H1 (cell line): ENCODE measurements around the gene CD300H. TPM values are rescaled to one million over a fixed set of nuclear protein-coding genes. Genes with fewer than 3 reads are reported as not detected.

Experiments used
- CTCF ChIA-PET: fragments of 300-600 bp; sonication (Branson Sonifier 250); formaldehyde crosslinking; loops from one replicate; lab custom pipeline; 2021; ENCODE audit not compliant: partially characterized antibody; lab: Charles Lee
- POLR2A ChIA-PET: fragments of 300-600 bp; sonication (Branson Sonifier 250); formaldehyde crosslinking; loops from one replicate; lab custom pipeline; 2021; ENCODE audit warnings: inconsistent platforms; ENCODE audit not compliant: partially characterized antibody; lab: Charles Lee
- DNase-seq, 2 experiments: peaks; one replicate each; pipeline versions ENCODE4 v3.0.0 to v3.0.0-alpha.2; 2010 to 2022; ENCODE audit warnings: low spot score in 2 of 2, low read depth in 1 of 2, mixed read lengths in 1 of 2
- FAIRE-seq: peaks from 2 replicates; lab custom pipeline; 2011; peaks lifted over from hg19 to GRCh38; lab: Jason Lieb, UNC
- H2AFZ ChIP-seq: 2 replicates; pipeline ENCODE4 v1.8.1; 2012; ENCODE audit warnings: low read length, inconsistent platforms
- H2AK5ac ChIP-seq: 2 replicates; pipeline ENCODE4 v1.6.1; 2013; ENCODE audit warnings: low read depth, low read length
- H2BK120ac ChIP-seq: replicated peaks from 2 replicates; pipeline ENCODE3; 2013; ENCODE audit warnings: low read depth, low read length, inconsistent platforms
- H2BK12ac ChIP-seq: 2 replicates; pipeline ENCODE4 v1.6.1; 2013; ENCODE audit warnings: low read depth, low read length
- H2BK15ac ChIP-seq: 2 replicates; pipeline ENCODE4 v1.6.1; 2013; ENCODE audit warnings: low read length
- H2BK20ac ChIP-seq: 2 replicates; pipeline ENCODE4 v1.6.1; 2013; ENCODE audit warnings: low read length
- H2BK5ac ChIP-seq: 2 replicates; pipeline ENCODE4 v1.6.1; 2013; ENCODE audit warnings: low read depth, low read length
- H3K14ac ChIP-seq: 2 replicates; pipeline ENCODE4 v1.6.1; 2013; ENCODE audit warnings: inconsistent platforms; ENCODE audit not compliant: insufficient read length
- H3K18ac ChIP-seq: 2 replicates; pipeline ENCODE4 v1.6.1; 2013; ENCODE audit warnings: low read length; ENCODE audit errors: extremely low read depth
- H3K23ac ChIP-seq: 2 replicates; pipeline ENCODE4 v1.6.1; 2013; ENCODE audit warnings: inconsistent platforms; ENCODE audit not compliant: insufficient read length
- H3K23me2 ChIP-seq: 2 replicates; pipeline ENCODE4 v1.6.1; 2013; ENCODE audit warnings: low read depth, low read length
- H3K27ac ChIP-seq: 2 replicates; pipeline ENCODE4 v1.6.1; 2011; ENCODE audit warnings: low read depth, low read length, inconsistent platforms
- H3K27me3 ChIP-seq, 4 experiments: replicated peaks in 1 of 4; 1 replicate in 1 of 4; 2 replicates in 3 of 4; pipeline versions ENCODE4 v1.6.1 to v1.8.1; 2011 to 2013; ENCODE audit warnings: low read length in 3 of 4, mild to moderate bottlenecking in 3 of 4, inconsistent platforms in 2 of 4, mixed read lengths in 2 of 4, moderate library complexity in 1 of 4; ENCODE audit not compliant: control insufficient read depth in 3 of 4, insufficient read depth in 3 of 4; ENCODE audit errors: extremely low read depth in 1 of 4
- H3K36me3 ChIP-seq, 4 experiments: 2 replicates each; pipeline versions ENCODE4 v1.6.1 to v1.8.1; 2011 to 2013; ENCODE audit warnings: mild to moderate bottlenecking in 4 of 4, low read length in 3 of 4, moderate library complexity in 2 of 4, control low read depth in 1 of 4, inconsistent platforms in 1 of 4; ENCODE audit not compliant: insufficient read depth in 4 of 4, control insufficient read depth in 2 of 4
- H3K4ac ChIP-seq: replicated peaks from 2 replicates; pipeline ENCODE3; 2013; ENCODE audit warnings: low read length, low read depth, mixed read lengths, inconsistent platforms; ENCODE audit not compliant: insufficient read length
- H3K4me1 ChIP-seq, 4 experiments: replicated peaks in 1 of 4; 1 replicate in 1 of 4; 2 replicates in 3 of 4; pipeline versions ENCODE4 v1.6.1 to v1.8.1; 2011 to 2013; ENCODE audit warnings: low read length in 3 of 4, inconsistent platforms in 2 of 4, mixed read lengths in 1 of 4; ENCODE audit not compliant: insufficient read depth in 4 of 4, control insufficient read depth in 3 of 4
- H3K4me2 ChIP-seq, 2 experiments: 2 replicates each; pipeline versions ENCODE4 v1.6.1 to v1.8.1; 2011 to 2013; ENCODE audit warnings: low read depth in 2 of 2, low read length in 2 of 2, control low read depth in 1 of 2, inconsistent platforms in 1 of 2, mild to moderate bottlenecking in 1 of 2; ENCODE audit not compliant: insufficient read depth in 1 of 2
- H3K4me3 ChIP-seq, 4 experiments: fragments of 200-600, 300-600 bp in 1 of 4; sonication (generic), shearing (Covaris generic), sonication (Bioruptor Twin) in 1 of 4; 2 replicates each; pipeline versions ENCODE4 v1.5.1 to v1.8.1; 2011 to 2016; ENCODE audit warnings: low read length in 4 of 4, low read depth in 3 of 4, control low read depth in 2 of 4, inconsistent platforms in 2 of 4, mild to moderate bottlenecking in 2 of 4, mixed read lengths in 1 of 4, moderate library complexity in 1 of 4; ENCODE audit not compliant: insufficient read depth in 2 of 4; ENCODE audit errors: extremely low read depth in 1 of 4
- H3K56ac ChIP-seq: replicated peaks from 2 replicates; pipeline ENCODE3; 2013; ENCODE audit warnings: low read depth, mild to moderate bottlenecking, mixed read lengths, low read length, inconsistent platforms; ENCODE audit not compliant: insufficient read length
- H3K79me1 ChIP-seq: 2 replicates; pipeline ENCODE4 v1.6.1; 2013; ENCODE audit warnings: low read depth, low read length, control low read depth
- H3K79me2 ChIP-seq, 2 experiments: 2 replicates each; pipeline versions ENCODE4 v1.6.1 to v1.8.1; 2012 to 2013; ENCODE audit warnings: low read length in 2 of 2, mild to moderate bottlenecking in 2 of 2, inconsistent platforms in 1 of 2; ENCODE audit not compliant: insufficient read depth in 2 of 2, control insufficient read depth in 1 of 2
- H3K9ac ChIP-seq, 4 experiments: replicated peaks in 1 of 4; 1 replicate in 1 of 4; 2 replicates in 3 of 4; pipeline versions ENCODE4 v1.6.1 to v1.8.1; 2011 to 2013; ENCODE audit warnings: low read depth in 3 of 4, low read length in 3 of 4, control low read depth in 2 of 4, mild to moderate bottlenecking in 2 of 4, moderate library complexity in 2 of 4, inconsistent platforms in 1 of 4; ENCODE audit errors: extremely low read depth in 1 of 4
- H3K9me3 ChIP-seq, 2 experiments: 2 replicates each; pipeline versions ENCODE4 v1.6.1 to v1.8.1; 2012 to 2013; ENCODE audit warnings: mild to moderate bottlenecking in 2 of 2, moderate library complexity in 2 of 2, control low read depth in 1 of 2, inconsistent platforms in 1 of 2, low read depth in 1 of 2, low read length in 1 of 2, mixed read lengths in 1 of 2; ENCODE audit not compliant: insufficient read depth in 2 of 2
- H4K20me1 ChIP-seq, 2 experiments: replicated peaks in 1 of 2; 2 replicates each; pipeline versions ENCODE3 to v1.8.1; 2011 to 2013; ENCODE audit warnings: inconsistent platforms in 2 of 2, low read length in 2 of 2, mild to moderate bottlenecking in 1 of 2; ENCODE audit not compliant: insufficient read depth in 2 of 2, control insufficient read depth in 1 of 2
- H4K5ac ChIP-seq: 2 replicates; pipeline ENCODE4 v1.6.1; 2013; ENCODE audit warnings: low read length, low read depth, mixed read lengths, inconsistent platforms; ENCODE audit not compliant: insufficient read length
- H4K8ac ChIP-seq: 2 replicates; pipeline ENCODE4 v1.8.0; 2013; ENCODE audit warnings: mild to moderate bottlenecking, moderate library complexity, low read length, inconsistent platforms; ENCODE audit not compliant: insufficient read depth; ENCODE audit errors: extremely low read depth
- H4K91ac ChIP-seq: replicated peaks from 2 replicates; pipeline ENCODE3; 2013; ENCODE audit warnings: low read length, mixed read lengths, inconsistent platforms; ENCODE audit not compliant: insufficient read length
- CTCF ChIP-seq, 3 experiments: IDR thresholded peaks; 1 replicate in 2 of 3; 2 replicates in 1 of 3; pipeline versions ENCODE4 v1.5.1 to v1.6.1; 2011; ENCODE audit warnings: low read length in 3 of 3, mild to moderate bottlenecking in 3 of 3, inconsistent platforms in 2 of 3, low read depth in 1 of 3, moderate library complexity in 1 of 3; ENCODE audit not compliant: insufficient read depth in 1 of 3; ENCODE audit errors: control extremely low read depth in 1 of 3
- RAD21 ChIP-seq, 2 experiments: IDR thresholded peaks in 1 of 2; conservative IDR thresholded peaks in 1 of 2; 2 replicates each; pipeline ENCODE4 v1.6.1; 2011; ENCODE audit warnings: low read depth in 2 of 2, low read length in 2 of 2, improper control_type of control experiment in 1 of 2, inconsistent platforms in 1 of 2, mild to moderate bottlenecking in 1 of 2, moderate library complexity in 1 of 2
- SP4 ChIP-seq: IDR thresholded peaks from 2 replicates; pipeline ENCODE4 v1.6.1; 2012; ENCODE audit warnings: low read length, inconsistent platforms
- WGBS, 2 experiments: shearing (Covaris generic) in 1 of 2; methylation state at CpG; one replicate each; pipeline versions ENCODE4 v1.1.6 to v1.1.7; 2013 to 2015; ENCODE audit warnings: low lambda C conversion rate in 2 of 2, mixed read lengths in 2 of 2, inconsistent platforms in 1 of 2, low coverage in 1 of 2, missing lambda C conversion rate in 1 of 2; ENCODE audit not compliant: insufficient replicate concordance in 2 of 2, insufficient coverage in 1 of 2, insufficient read length in 1 of 2; ENCODE audit errors: extremely low coverage in 1 of 2, missing lambda C conversion rate in 1 of 2; 5-methylcytosine and 5-hydroxymethylcytosine counted together
- polyA plus RNA-seq, 7 experiments: library from polyadenylated mRNA; depleted of rRNA in 3 of 7; stranded (reverse) in 5 of 7; unstranded in 2 of 7; fragments of >200 nt in 5 of 7; fragments of 200-250 nt in 2 of 7; gene quantifications; 1 replicate in 5 of 7; 2 replicates in 1 of 7; 4 replicates in 1 of 7; pipeline versions ENCODE4 v1.2.1 to v1.2.3, GENCODE V29; 2011 to 2013; ENCODE audit warnings: missing spikeins in 2 of 7, mixed read lengths in 2 of 7
- total RNA-seq: library from RNA; stranded (reverse); fragmentation: NEBNext Ultra II Directional; extraction: Animal tissue kit (Norgen Biotek cat#: 25700); gene quantifications from 2 replicates; pipeline ENCODE4 v1.2.1, GENCODE V29; 2021

CD300H gene
- total and polyA plus RNA-seq, 2 of the 8 experiments (the other 6 are each of a cell fraction or from before 2014, with no cell fraction given) = not detected

DNA sequence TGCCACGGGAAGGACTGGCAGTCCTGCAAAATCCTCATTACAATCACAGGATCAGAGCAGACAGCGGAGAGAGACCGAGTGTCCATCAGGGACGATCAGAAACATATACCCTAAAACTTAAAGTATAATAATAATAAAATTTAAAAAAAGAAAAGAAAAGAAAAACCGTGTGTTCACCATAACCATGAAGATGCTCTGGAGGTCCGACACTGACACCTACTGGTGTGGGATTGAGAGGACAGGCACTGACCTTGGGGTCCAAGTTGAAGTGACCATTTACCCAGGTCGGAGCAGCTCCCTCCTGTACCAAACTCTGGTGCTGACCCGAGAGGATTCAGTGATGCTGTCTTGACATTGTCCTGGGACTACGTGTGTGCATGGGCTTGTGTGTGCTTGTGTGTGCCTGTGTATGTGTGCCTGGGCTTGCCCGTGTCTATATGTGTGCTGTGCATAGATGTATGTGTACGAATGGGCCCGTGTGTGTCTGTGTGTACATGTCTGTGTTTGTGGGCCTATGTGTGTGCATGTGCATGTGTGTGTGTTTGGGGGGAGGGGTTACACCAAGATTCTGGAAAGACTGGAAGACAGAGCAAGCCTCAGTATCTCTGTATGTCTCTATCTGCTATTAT lies 34.7 kb upstream of the CD300H start:
- Histone ChIP-seq H3K23me2 (peaks cover 2% of the 10 kb centered on the region; the same call in 1 of the 2 replicates), H3K27ac (no peak overlapping the region), H3K14ac (no peak overlapping the region), H2BK12ac (peak overlapping the region; percentile 92; the same call in 1 of the 2 replicates), H3K9me3 (no peaks in the 10 kb centered on the region), H3K36me3 (no peaks in the 10 kb centered on the region), H3K18ac (no peak overlapping the region), H2BK120ac (no peak overlapping the region), H3K4me1 (peaks cover 0 to 6% (median 2%) of the 10 kb centered on the region in 4 experiments; a peak in 1 of 7 replicates), H3K9ac (no peak overlapping the region; a peak in 1 of 7 replicates), H3K23ac (no peak overlapping the region), H4K8ac (no peak overlapping the region), H2BK20ac (no peak overlapping the region), H3K79me2 (no peaks in the 10 kb centered on the region), H2BK5ac (no peak overlapping the region), H4K5ac (no peak overlapping the region), H3K27me3 (peaks cover 0 to 2% (median 0%) of the 10 kb centered on the region in 4 experiments; a peak in 1 of 7 replicates), H3K4me2 (no peak overlapping the region), H2BK15ac (0 out of 2 replicates have a peak overlapping the region, but pooled peaks have one; percentile 89), H2AFZ (no peak overlapping the region), H3K4me3 (no peak overlapping the region), H3K79me1 (no peaks in the 10 kb centered on the region), H4K20me1 (peaks cover 0 to 1% of the 10 kb centered on the region in 2 experiments), H3K4ac (peak overlapping the region; percentile 60), H4K91ac (peak overlapping the region; percentile 62), H3K56ac (no peak overlapping the region), H2AK5ac (no peak overlapping the region)
- ChIA-PET POLR2A (no interaction called here), CTCF (interaction anchor here (0.6 to 5.0 kb wide), 31 partner anchors 9 to 296 kb away, joined by 3 to 33 read pairs (median 4); partner anchors contain the start of genes CD300C, CD300H and CD300LD)
- DNase-seq = peak in 1 of 2 experiments; percentile 65
- FAIRE-seq = peak; percentile 73
- TF ChIP-seq SP4 (no peak), RAD21 (IDR thresholded peaks at IDR 0.05 in 1 of 2, conservative IDR thresholded peaks at IDR 0.05 in 1 of 2; ENCODE audit: low read depth in 2 of 2, low read length in 2 of 2) (peak; percentile 79 to 83), CTCF (IDR thresholded peaks at IDR 0.05; ENCODE audit: control extremely low read depth in 1 of 3, insufficient read depth in 1 of 3, low read depth in 1 of 3, low read length in 3 of 3) (peak; percentile 72 to 77 (median 73))
- WGBS, 2 experiments = 57% methylated on average over 12 of the region's 12 CpGs; no CpG with 5 or more reads in 1 of the 2 experiments
